Liver (tissue), 9 donors: ENCODE measurements around the gene PHC2. TPM values are rescaled to one million over a fixed set of nuclear protein-coding genes. Genes with fewer than 3 reads are reported as not detected.

Experiments
- DNase-seq: peaks from one replicate; pipeline ENCODE4 v3.0.0-alpha.2; 2017; ENCODE audit warnings: low spot score
- H3K27ac ChIP-seq, 2 donors: one replicate each; pipeline ENCODE4 v1.7.0; 2013; ENCODE audit warnings: inconsistent platforms in 2 of 2, low read length in 2 of 2, control low read depth in 1 of 2, low read depth in 1 of 2, mild to moderate bottlenecking in 1 of 2
- H3K27me3 ChIP-seq, 4 donors: one replicate each; pipeline versions ENCODE4 v1.6.1 to v1.7.0; 2013; ENCODE audit warnings: low read length in 3 of 4, inconsistent platforms in 1 of 4, mild to moderate bottlenecking in 1 of 4, moderate library complexity in 1 of 4; ENCODE audit not compliant: control insufficient read depth in 4 of 4, insufficient read depth in 4 of 4
- H3K36me3 ChIP-seq, 4 donors: one replicate each; pipeline versions ENCODE4 v1.6.1 to v1.7.0; 2013; ENCODE audit warnings: low read length in 3 of 4, mild to moderate bottlenecking in 3 of 4, low read depth in 1 of 4, moderate library complexity in 1 of 4; ENCODE audit not compliant: control insufficient read depth in 4 of 4, insufficient read depth in 3 of 4
- H3K4me1 ChIP-seq, 4 donors: one replicate each; pipeline versions ENCODE4 v1.6.1 to v1.7.0; 2013; ENCODE audit warnings: low read length in 3 of 4, mild to moderate bottlenecking in 3 of 4, moderate library complexity in 1 of 4; ENCODE audit not compliant: control insufficient read depth in 4 of 4, insufficient read depth in 4 of 4
- H3K4me3 ChIP-seq, 3 donors: one replicate each; pipeline versions ENCODE4 v1.6.1 to v1.7.0; 2013; ENCODE audit warnings: low read length in 3 of 3, control low read depth in 1 of 3, low read depth in 1 of 3, mild to moderate bottlenecking in 1 of 3
- H3K9ac ChIP-seq, 2 donors: one replicate each; pipeline ENCODE4 v1.7.0; 2013; ENCODE audit warnings: low read length in 2 of 2, mild to moderate bottlenecking in 2 of 2, moderate library complexity in 2 of 2, control low read depth in 1 of 2, low read depth in 1 of 2
- H3K9me3 ChIP-seq, 4 donors: one replicate each; pipeline versions ENCODE4 v1.6.1 to v1.7.0; 2013; ENCODE audit warnings: low read length in 3 of 4; ENCODE audit not compliant: control insufficient read depth in 4 of 4
- ATF3 ChIP-seq: IDR thresholded peaks from 2 replicates; pipeline ENCODE4 v1.6.1; 2016; ENCODE audit warnings: antibody characterized with exemption
- CTCF ChIP-seq: fragments of 150-350 bp; IDR thresholded peaks from 2 replicates; pipeline ENCODE4 v1.5.1; 2017; ENCODE audit warnings: improper control_type of control experiment, low read depth, low read length; ENCODE audit not compliant: missing input control
- EGR1 ChIP-seq, 2 donors: IDR thresholded peaks; 2 replicates each; pipeline ENCODE4 v1.6.1; 2016 to 2018; ENCODE audit warnings: antibody characterized with exemption in 2 of 2, low read depth in 2 of 2
- FOXA1 ChIP-seq: IDR thresholded peaks from 2 replicates; pipeline ENCODE4 v1.6.1; 2016; ENCODE audit warnings: antibody characterized with exemption
- FOXA2 ChIP-seq: IDR thresholded peaks from 2 replicates; pipeline ENCODE4 v1.6.1; 2016; ENCODE audit warnings: antibody characterized with exemption
- GABPA ChIP-seq, 2 donors: IDR thresholded peaks in 1 of 2; conservative IDR thresholded peaks in 1 of 2; 2 replicates each; pipeline ENCODE4 v1.6.1; 2016; ENCODE audit warnings: antibody characterized with exemption in 2 of 2, mild to moderate bottlenecking in 1 of 2, moderate library complexity in 1 of 2
- HNF4A ChIP-seq, 2 donors: conservative IDR thresholded peaks; 2 replicates each; pipeline ENCODE4 v1.6.1; 2016; ENCODE audit warnings: antibody characterized with exemption in 2 of 2, mild to moderate bottlenecking in 2 of 2
- HNF4G ChIP-seq: IDR thresholded peaks from 2 replicates; pipeline ENCODE4 v1.6.1; 2016; ENCODE audit warnings: antibody characterized with exemption
- JUND ChIP-seq, 2 donors: IDR thresholded peaks; 2 replicates each; pipeline ENCODE4 v1.6.1; 2016; ENCODE audit warnings: antibody characterized with exemption in 2 of 2
- MAX ChIP-seq: IDR thresholded peaks from 2 replicates; pipeline ENCODE4 v1.6.1; 2016; ENCODE audit warnings: antibody characterized with exemption
- RAD21 ChIP-seq, 2 donors: IDR thresholded peaks; 2 replicates each; pipeline ENCODE4 v1.6.1; 2016; ENCODE audit warnings: antibody characterized with exemption in 2 of 2, mild to moderate bottlenecking in 2 of 2
- REST ChIP-seq: IDR thresholded peaks from 2 replicates; pipeline ENCODE4 v1.6.1; 2016; ENCODE audit warnings: antibody characterized with exemption, mild to moderate bottlenecking
- RXRA ChIP-seq, 2 donors: IDR thresholded peaks; 2 replicates each; pipeline ENCODE4 v1.6.1; 2017 to 2018; ENCODE audit warnings: antibody characterized with exemption in 2 of 2, mild to moderate bottlenecking in 1 of 2
- SP1 ChIP-seq: IDR thresholded peaks from 2 replicates; pipeline ENCODE4 v1.6.1; 2018; ENCODE audit warnings: antibody characterized with exemption, mild to moderate bottlenecking
- TAF1 ChIP-seq: conservative IDR thresholded peaks from 2 replicates; pipeline ENCODE4 v1.6.1; 2016; ENCODE audit warnings: antibody characterized with exemption, mild to moderate bottlenecking
- YY1 ChIP-seq: IDR thresholded peaks from 2 replicates; pipeline ENCODE4 v1.6.1; 2016; ENCODE audit warnings: antibody characterized with exemption, mild to moderate bottlenecking
- ZBTB33 ChIP-seq: IDR thresholded peaks from 2 replicates; pipeline ENCODE4 v1.6.1; 2016; ENCODE audit warnings: antibody characterized with exemption
- WGBS: extraction: QIAGEN DNeasy Blood & Tissue Kit; methylation state at CpG from one replicate; pipeline ENCODE4 v1.1.7; 2013; 5-methylcytosine and 5-hydroxymethylcytosine counted together
- polyA plus RNA-seq, 2 donors: library from polyadenylated mRNA; stranded (reverse) in 1 of 2; unstranded in 1 of 2; fragments of 200-250 nt in 1 of 2; fragments of >200 nt in 1 of 2; fragmentation: Nextera tagmentation in 1 of 2; extraction: Ambion mirVana in 1 of 2; gene quantifications; one replicate each; pipeline versions ENCODE4 v1.2.1 to v1.2.3, GENCODE V29; 2013 to 2015
- total RNA-seq, 2 donors: library from RNA; depleted of rRNA; stranded (reverse); fragments of >200 nt; gene quantifications; one replicate each; pipeline ENCODE4 v1.2.3, GENCODE V29; 2014
- donor health status: healthy.
- donor health status: healthy.
- donor health status: healthy.
- donor health status: healthy.
- donor health status: healthy.

PHC2 gene
- total and polyA plus RNA-seq, 4 donors: 19.1 to 67.8 (median 44.7) TPM

- no peak for TF ChIP-seq CTCF
- no peak for TF ChIP-seq FOXA1
- no peak for TF ChIP-seq EGR1 (IDR thresholded peaks at IDR 0.05; ENCODE audit: low read depth in 2 of 2)
These were observed 36.9 kb downstream of the PHC2 start (continued) for GRCh38 chr1:33393991-33394390.

GRCh38 chr1:33393524-33393923, 37.4 kb downstream of the PHC2 start:
- H3K9ac ChIP-seq: no peak overlapping the region
- no peak overlapping the region for H3K27ac ChIP-seq
- H3K36me3 ChIP-seq: no peaks in the 10 kb centered on the region
- TF ChIP-seq JUND (IDR thresholded peaks at IDR 0.05) (no peak), SP1 (no peak), REST (no peak), RAD21 (IDR thresholded peaks at IDR 0.05) (no peak), HNF4A (conservative IDR thresholded peaks at IDR 0.05) (no peak)
- no peaks in the 10 kb centered on the region for H3K27me3 ChIP-seq
- no peaks in the 10 kb centered on the region for H3K9me3 ChIP-seq
- no peaks in the 10 kb centered on the region for H3K4me1 ChIP-seq
- DNase-seq: no peak
- WGBS: 77% methylated on average over 2 of the region's 2 CpGs
- H3K4me3 ChIP-seq: no peak overlapping the region

- Histone ChIP-seq H3K4me1 (no peaks in the 10 kb centered on the region), H3K4me3 (no peak overlapping the region), H3K27ac (no peak overlapping the region), H3K9ac (no peak overlapping the region), H3K27me3 (no peaks in the 10 kb centered on the region), H3K9me3 (no peaks in the 10 kb centered on the region), H3K36me3 (no peaks in the 10 kb centered on the region)
- DNase-seq: no peak
- 55% methylated on average over 3 of the region's 3 CpGs for WGBS
- TF ChIP-seq MAX (no peak), YY1 (no peak), ATF3 (no peak), HNF4A (conservative IDR thresholded peaks at IDR 0.05) (no peak), GABPA (IDR thresholded peaks at IDR 0.05 in 1 of 2, conservative IDR thresholded peaks at IDR 0.05 in 1 of 2) (no peak), CTCF (no peak), SP1 (no peak), EGR1 (IDR thresholded peaks at IDR 0.05; ENCODE audit: low read depth in 2 of 2) (no peak), TAF1 (no peak), ZBTB33 (no peak), RAD21 (IDR thresholded peaks at IDR 0.05) (no peak), RXRA (IDR thresholded peaks at IDR 0.05) (no peak), HNF4G (no peak), FOXA2 (no peak), REST (no peak)
These were observed 38.3 kb downstream of the PHC2 start for GRCh38 chr1:33392639-33393038.
